Stimulated activated CD4-positive, alpha-beta T cell treated with anti-CD3 and anti-CD28 coated beads, Interleukin-12 subunit alpha, Interleukin-12 subunit beta, amount 100 ng/mL, for 4 hours (primary cell): ENCODE measurements around the gene AKAP9.
"Not testable (repeated sequence)": the region's sequence is repeated elsewhere in the genome, so short reads cannot be mapped to it uniquely, and the experiment has no call there.

Experiments
- DNase-seq: peaks from one replicate; pipeline ENCODE4 v3.0.0-alpha.2; 2020

AKAP9 gene

DNA sequence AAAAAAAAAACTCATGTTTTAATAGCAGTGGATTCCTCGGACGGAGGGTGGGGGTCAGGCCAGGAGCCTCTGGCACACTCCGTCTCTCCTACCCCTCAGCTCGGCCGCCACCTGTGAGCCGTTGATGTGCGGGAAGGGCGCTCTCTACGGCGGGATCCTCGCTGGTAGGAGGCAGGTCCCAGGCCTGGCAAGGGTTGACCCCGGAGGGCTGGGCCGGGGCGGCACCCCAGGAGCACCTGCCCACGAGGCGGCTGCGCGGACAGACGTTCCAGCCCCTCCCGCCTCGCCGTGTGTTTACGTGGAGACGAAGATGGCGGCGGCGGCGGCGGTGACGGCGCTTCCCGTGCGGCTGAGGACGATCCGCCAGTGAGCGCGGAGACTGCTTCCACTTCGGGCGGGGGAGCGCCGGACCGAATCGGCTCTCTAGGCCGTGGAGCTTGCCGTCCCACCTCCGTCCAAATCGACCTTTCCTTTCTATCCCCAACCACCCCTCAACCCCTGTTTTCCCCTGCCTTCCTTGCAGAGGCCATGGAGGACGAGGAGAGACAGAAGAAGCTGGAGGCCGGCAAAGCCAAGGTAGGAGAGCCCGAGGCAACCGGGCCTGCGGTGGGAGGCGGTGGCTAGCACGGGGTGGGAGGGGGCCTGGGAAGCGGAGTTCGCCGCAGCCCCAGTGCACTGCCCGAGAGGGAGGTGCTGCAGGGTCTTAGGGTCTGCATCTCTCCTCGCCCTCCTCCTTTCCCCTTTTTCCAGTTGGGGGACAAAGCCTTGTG is at the start of gene AKAP9:
TSS of gene AKAP9 (plus strand) at position 291 of the 770 bp plus-strand sequence. CDS start at position 529, 238 bp downstream.
- peak; percentile 86 for DNase-seq

DNA sequence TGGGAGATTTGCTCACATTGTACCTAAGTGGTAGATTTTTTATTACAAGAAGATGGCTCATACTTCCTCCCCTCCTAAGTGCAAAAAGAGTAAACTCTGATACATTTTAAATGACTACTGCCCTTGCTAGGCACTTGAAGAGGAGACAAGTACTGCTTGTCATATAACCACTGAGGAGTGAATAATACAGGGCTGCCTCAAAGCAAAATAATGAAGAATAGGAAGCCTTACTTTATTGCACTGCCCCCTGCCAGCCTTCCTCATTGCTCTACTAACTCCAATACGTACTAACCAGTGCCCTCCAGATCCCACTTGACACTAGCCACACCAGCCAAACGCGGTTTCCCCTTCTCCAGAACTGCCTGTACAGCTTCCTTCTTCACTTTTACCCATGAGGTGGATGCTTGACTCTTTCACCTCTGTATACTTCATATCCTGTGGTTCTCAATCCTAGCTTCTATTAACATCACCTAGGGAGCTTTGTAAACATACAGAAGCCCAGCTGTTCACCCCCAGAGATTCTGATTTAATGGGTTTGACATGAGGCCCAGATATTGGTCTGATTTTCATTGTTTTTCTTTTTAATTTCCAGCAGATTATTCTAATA is 48.5 kb upstream of the AKAP9 start:
- DNase-seq: no peak

DNA sequence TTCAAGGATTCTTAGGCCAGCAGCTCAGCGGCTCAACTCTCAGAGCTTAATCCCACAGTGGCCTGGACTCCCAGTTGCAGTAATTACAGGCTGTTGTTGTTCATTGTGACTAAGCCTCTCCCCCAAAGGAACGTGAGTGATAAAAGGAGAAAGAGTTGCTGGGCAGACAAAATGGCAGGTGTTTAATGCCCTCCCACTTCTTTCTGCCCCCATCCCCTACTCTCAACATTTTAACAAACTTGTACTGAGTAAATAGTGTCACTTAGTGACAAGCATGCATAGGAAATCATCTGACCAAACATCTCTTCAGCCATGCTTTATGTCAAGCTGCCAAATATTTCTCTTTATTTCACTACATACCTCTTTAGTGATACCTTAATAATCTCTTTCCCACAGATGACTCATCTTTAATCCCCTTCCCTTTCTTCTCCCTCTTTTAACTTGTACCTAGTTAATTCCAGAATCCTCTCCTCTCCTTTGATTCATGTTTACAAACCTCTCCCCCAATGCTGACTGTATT is 47.8 kb upstream of the AKAP9 start:
- no peak for DNase-seq

DNA sequence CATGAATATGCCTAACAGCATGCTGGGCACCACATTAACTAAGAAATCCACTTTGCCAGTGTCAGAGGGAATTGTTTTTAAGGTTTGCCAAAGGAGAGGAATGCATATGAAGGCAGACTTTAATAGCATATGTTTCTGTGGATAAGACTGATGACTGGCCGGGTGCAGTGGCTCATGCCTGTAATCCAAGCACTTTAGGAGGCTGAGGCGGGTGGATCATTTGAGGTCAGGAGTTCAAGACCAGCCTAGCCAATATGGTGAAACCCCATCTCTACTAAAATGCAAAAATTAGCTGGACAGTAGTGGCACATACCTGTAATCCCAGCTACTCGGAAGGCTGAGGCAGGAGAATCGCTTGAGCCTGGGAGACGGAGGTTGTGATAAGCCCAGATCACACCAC is 47.0 kb upstream of the AKAP9 start:
- DNase-seq: not testable (repeated sequence)

DNA sequence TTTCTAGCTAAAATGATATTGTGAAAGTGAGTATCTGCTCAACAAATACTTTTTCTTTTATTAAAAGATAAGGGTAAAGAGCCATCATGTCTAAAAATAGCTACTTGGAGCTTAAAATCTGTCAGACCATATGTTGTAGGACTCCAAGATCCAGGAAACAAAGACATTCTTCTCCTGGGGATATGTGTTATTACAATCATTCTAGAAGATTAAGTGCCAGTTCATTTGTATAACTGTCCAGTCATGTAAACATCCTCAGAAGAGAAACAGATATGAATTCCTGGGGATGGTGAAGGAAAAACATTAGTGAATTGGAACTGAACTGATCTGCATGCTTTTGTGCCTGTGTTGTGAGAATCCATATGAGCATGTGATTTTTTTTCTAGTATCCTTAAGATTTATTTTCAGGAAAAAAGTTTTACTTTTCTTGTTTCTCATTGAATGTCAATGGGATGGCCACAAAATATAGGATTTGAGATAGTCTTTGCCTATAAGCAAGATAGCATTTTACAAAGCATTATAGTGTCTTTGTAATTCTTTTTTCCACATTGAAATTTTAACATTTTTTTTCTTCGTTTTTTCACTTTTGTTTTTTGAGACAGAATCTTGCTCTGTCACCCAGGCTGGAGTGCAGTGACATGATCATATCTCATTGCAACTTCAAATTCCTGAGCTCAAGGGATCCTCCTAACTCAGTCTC is 45.7 kb upstream of the AKAP9 start:
- no peak for DNase-seq

DNA sequence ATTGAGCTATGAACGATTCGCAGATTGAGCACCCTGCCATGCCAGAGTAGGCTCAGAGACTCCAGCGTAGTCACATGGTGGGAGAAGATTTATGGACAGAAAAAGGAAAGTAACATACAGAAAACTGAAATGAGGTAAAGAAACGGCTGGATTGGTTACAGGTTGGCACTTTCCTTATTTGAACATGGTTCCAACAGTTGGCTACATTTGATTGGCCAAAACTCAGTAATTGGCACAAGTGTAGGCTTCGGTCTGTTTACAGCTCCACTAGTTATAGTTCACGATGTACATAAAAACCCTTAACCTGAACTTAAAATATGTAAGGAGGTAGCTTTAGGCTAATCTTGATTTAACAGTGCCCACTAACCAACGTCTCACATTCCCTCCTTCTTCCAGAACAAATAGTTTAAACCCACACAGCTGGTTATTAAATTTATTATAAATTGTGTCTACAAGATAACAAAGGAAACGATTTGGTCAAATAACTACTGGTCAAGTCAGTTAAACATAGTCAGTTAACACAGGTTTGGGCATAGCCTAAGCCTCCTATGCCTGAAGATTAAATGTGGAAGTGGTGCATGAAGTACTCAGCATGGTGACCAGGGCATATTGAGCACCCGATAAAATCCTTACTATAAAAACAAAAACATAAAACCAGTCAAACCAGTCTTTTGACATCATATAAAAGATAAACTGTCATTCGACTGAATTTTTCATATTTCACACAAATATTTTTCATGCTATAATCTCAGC is 42.2 kb upstream of the AKAP9 start:
- DNase-seq: no peak

DNA sequence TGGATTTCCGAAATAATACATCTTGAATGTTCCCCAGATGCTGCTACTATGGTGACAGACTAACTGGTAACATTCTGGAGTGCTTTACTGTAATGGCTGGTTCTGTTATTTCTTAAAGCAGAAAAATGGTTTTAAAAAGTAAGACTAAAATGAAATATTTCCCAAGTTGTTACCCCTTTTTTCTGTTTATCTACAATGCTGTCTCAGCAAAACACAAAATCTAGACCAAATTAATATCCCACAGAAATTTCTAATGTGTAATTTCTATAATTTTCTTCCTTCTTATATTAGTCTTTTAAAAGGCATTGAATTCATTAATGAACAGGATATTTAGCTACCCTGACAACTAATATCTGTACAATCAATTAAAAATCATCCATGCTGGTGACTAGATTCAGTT is 41.1 kb upstream of the AKAP9 start:
- DNase-seq: no peak

DNA sequence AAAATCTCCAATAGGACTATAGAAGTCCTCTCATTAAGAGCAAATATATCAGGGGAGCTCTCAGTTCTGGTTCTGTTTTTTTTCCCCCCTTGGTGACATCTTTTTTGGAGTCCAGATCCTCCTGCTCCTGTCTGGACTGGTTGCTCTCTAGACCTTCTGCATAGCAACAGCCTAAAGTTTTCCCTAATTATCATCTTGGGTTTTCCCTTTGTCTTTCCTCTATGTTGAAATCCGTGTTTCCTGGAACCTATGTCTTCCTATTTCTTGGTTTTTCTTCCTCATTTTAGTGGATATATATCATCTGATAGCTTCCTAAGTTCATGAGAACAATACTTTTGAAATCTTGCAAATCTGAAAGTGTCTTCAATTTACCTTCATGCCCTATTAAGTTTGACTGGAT is 30.5 kb upstream of the AKAP9 start:
- no peak for DNase-seq

DNA sequence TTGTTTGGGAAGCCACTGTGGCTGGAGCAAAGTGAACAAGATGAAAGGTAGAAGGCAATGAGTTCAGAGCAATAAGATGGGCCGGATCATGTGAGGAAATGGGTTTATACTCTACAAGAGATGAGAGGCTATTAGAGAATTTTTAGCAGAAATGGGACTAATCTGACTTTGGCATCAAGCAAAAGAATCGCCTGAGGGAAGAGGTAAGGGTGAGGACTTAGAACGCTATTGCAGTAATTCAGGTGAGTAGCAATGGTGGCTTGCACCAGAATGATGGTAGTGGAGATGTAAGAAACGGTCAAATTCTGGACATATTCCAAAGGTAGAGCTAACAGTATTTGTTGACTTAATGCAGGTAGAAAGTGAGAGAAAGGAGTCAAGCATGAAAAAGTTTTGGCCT is 29.5 kb upstream of the AKAP9 start:
- no peak for DNase-seq

DNA sequence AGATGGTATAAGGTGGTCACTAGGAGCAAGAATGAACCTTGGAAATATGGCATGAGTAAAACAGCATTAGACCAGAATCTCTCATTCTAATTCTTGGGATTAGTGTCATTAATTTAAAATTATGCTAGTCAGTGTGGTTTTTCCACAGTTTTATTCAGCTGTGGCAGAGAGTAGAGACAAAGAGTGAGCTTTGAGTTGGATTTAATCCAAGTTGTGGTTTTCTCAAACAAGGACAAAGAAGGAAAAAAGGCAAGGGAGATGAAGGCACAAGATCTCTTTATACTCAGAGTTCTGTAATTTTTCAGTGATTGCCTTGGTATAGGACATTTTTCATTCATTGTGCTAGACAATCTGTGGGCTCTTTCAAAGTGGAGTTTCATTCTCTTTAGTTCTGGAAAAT is 28.2 kb upstream of the AKAP9 start:
- DNase-seq: no peak

DNA sequence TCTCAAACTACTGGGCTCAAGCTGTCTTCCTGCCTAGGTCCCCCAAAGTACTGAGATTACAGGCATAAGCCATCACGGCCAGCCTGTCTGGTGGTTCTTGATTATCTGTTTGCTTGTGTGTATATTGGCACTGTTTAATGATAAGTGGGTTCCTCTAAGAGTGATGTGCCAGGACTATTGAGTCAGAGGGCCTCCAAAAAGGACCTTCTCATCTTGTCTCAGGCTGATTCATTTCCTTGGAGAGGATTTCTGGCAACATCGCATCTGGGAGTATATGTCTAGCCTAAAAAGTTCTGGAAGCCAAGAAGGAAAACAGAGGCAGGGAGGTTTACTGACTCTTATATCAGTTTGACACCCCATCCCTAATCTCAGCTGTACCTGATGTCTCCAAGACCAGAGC is 27.1 kb upstream of the AKAP9 start:
- no peak for DNase-seq

DNA sequence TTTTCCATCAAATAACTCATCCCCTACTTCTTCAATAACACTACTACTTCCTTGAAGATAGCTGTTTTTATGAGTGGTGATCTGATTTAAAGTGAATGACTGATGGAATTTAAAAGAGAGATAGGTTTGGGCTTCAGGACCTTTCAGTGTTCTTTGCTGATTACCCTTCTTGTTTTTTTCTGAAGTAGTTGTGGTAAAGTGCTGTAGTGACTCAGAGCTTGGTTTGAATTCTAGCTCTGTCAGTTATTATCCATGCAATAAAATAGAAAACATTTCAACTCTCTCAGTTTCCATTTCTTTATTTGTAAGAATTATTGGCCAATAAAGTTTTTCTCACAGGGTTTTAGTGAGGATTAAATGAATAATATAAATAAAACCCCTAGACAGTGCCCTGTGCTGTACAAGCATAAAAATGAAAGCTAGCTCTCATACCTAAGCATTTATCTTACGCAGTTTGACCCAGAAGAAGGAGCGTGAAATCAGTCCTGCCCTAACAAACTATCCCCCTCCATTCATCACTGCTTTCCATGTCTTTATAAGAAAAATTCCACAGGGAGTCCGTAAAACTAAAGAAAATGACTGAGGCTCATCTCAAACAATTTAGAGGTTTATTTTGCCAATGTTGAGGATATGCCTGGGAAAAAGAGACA is 25.1 kb upstream of the AKAP9 start:
- DNase-seq: no peak

DNA sequence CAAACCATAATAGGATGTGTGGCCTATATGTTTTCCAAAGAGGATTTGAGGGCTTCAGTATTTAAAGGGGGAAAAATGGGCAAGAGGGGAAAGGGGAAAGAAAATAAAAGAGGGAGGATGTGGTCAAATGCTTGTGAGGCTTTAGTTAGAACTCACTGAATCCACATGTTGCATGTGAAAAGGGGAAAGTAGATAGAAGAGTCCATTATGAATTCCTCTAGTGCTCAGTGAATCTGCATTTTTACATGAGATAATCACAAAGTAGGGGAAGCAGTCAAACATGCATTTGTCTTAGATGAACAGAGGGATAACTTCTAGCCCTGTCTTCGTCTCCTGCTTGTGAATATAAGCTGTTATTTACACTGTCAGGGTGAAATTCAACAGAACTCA is 24.6 kb upstream of the AKAP9 start:
- no peak for DNase-seq

DNA sequence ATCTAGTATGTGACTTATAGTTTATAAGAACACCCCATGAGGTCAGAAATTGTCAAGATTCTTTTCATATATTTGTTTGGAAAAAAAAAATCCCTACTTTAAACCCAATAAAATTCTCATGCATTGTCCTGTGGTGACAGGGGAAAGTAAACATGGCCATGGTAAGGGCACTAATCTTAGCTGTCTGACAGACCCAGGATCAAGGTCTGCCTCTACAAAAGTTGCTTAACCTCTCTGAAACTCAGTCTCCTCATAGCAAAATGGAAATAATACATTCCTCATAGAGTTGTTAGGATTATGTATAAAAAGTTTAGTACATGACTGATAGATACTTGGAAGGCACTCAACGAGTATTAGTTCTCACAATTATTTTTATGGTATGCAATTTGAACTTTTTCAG is 22.3 kb upstream of the AKAP9 start:
- DNase-seq: no peak

DNA sequence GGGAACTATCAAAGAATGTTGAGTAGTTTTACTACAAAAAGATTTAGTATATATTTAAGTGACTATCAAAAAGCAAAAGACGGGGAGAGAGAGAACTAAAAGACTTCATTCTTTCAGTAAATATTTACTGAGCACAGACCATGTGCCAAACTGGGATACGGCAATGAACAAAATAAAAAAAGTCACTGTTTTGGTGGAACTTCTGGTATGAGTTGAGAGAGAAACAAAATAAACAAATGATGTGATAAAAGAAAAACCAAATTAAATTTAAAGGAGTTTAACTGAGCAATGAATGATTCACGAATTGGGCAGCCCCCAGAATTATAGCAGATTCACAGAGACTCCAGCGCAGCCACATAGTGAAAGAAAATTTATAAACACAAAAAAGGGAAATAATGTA is 17.8 kb upstream of the AKAP9 start:
- no peak for DNase-seq

DNA sequence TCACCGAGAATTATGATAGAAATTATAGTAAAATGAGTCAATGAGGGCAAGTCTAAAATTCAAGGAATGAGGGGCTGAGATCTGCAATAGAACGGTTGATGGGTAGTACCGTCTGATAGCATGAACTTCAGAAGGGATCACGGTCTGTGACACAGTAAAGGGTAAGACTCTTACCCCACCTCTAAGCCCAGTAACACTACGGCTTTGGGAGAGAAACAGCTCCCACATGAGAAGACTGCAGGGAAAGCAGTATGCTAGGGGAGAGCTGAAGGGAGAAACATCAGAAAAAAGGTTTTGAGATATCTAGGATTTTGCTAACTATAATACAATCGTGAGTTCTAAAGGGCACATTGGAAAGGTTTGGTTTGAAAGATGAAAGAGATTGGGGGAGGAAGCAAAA is 12.8 kb upstream of the AKAP9 start:
- DNase-seq: no peak

DNA sequence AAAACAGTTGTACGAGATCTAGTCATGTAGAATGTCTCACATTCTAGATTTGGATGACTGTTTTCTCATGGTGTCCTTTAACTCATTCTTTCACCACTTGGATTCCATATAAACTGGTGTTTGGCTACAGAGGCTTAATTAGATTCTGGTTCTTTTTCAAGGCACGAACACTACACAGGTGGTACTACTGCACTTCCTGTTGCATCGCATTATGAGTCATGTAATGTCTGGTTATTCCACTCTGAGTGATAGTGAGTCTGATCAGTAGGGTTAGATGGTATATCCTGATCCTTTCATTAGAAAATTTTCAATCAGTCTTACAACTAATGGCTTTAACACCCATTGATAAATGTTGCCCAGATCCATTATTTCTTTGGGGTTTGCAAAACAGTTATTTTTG is 11.2 kb upstream of the AKAP9 start:
- no peak for DNase-seq

DNA sequence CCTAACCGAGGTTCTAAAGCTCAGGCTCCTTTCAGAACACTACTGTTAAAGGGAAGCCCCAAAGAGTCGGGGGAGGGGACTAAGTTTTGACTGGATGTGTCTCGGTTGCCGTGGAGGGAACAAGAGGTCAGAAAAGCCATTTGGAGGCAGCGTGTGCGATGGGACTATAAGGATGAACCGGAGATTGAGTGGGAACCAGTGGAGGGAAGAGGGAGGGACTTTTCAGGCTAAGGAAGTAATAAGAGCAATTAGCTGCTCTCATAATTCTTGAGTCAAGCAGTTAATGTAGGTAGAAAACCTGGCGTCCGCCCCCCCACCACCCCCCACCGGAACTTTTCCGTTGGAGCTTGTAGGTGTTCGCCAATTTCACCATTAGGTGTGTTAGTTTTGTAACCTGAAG is 491 bp upstream of the AKAP9 start:
- DNase-seq: peak; percentile 4

DNA sequence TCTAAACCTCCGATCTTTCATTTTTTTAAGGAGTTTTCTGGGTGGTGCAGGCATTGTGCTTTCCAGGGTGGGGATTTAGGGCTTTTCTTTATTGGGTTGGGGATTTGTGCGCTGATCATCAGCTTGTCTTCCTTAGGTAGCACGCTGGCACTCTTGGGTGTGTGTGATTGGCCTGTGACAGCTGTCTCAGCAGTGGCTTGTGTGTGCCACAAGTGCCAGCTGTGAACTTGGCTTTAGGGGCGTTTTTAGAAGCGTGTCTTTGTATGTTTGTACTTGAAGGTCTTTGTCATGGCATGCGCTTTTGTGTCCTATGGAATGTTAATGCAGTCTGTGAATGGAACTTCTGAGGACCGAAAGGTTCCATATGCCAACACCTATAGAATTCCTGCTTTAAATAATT is 788 bp downstream of the AKAP9 start:
- peak; percentile 10 for DNase-seq

DNA sequence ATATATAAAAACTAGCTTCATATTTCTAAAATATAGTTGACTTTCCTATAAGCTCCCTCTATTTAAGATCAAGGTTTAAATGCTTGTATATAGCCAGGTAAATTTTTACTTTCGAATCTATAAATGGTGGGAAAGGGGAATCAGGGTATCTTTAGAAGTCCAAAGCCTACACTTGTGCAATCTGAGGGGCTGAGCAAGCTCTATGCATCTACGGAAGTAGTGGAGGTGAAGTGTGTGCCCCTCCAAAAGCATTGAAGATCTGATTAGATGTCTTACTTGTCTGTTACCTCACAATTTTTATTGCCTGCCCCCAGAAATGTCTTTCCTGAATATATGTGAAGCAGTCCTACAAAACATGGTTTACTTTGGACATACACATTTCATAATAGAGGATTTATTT is 1.6 kb downstream of the AKAP9 start:
- no peak for DNase-seq

DNA sequence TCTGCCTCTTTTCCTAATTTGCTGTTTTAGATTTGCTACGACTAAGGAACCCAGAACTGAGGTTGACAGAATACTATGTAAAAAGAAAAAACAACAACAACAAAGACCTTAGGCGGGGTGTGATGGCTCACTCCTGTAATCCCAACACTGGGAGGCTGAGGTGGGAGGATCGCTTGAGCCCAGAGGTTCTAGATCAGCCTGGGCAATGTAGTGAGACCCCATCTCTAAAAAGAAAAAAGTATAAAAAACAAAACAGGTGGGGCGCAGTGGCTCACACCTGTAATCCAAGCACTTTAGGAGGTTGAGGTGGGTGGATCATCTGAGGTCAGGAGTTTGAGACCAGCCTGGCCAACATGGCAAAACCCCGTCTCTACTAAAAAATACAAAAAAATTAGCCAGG is 4.3 kb downstream of the AKAP9 start:
- DNase-seq: not testable (repeated sequence)

DNA sequence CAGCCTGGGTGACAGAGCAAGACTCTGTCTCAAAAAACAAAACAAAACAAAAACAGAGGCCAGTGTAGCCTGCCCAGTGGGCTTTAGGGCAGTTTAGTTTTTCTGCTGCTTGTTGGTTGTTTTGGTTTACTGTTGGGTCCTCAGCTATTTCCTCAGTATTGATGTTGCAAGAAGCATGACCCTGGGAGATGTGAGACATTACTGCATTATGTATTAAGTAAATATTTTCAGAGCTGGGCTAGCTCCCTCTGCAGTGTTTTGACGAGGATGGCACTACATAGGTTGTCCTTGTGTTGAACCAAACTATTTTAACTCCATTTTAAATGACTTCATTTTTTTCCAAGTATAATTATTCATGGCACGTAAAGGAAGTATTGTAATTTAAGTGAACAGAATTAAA is 4.8 kb downstream of the AKAP9 start:
- DNase-seq: no peak

DNA sequence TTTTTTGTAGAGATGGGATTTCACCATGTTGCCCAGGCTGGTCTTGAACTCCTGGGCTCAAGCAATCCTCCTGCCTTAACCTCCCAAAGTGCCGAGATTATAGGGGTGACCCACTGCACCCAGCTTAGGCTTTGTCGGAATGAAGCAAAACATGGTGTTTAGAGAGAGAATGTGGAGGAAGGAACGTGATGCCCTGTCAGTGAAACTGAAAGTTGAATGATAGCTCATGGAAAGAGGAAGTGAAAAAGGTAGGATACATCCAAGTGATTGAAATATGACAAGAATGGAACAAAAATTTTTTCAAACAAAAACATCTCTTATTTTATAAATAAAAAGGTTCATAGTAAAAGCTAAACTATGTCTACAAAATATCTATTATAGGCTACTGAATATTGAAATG is 5.9 kb downstream of the AKAP9 start:
- DNase-seq: no peak
